ENCODE results near the gene TSPYL2.

The TSPYL2 gene

DNA sequence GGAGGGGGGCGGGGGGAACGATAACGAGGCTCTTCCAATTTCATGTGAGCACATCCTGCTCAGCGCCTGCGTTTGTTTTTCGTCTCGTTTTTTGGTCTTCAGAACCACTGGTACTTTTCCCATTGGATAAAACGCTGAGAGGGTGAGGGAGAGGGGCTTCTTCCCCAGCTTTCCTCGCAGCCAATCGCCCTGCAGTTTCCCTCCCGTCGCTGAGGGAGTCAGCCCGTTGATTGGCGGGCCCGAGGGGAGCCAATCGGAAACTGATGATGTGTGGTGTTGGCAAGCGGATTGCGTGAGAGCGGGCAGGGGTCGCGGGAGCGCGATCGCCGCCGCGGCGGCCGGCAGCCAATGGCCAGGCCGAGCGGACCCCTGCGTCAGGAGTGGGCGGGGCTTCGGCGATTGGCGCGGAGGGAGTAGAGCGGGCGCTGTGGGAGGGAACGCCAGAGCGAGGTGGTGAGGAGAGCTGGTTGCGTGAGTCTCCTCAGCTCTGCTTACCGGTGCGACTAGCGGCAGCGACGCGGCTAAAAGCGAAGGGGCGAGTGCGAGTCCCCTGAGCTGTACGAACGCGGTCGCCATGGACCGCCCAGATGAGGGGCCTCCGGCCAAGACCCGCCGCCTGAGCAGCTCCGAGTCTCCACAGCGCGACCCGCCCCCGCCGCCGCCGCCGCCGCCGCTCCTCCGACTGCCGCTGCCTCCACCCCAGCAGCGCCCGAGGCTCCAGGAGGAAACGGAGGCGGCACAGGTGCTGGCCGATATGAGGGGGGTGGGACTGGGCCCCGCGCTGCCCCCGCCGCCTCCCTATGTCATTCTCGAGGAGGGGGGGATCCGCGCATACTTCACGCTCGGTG, at the start of gene TSPYL2:
Gene TSPYL2, plus strand, starts transcription at position 443 of the 848 bp plus-strand sequence. Its CDS starts 132 bp downstream, at position 575.
- peak; percentile 95 for DNase-seq

DNA sequence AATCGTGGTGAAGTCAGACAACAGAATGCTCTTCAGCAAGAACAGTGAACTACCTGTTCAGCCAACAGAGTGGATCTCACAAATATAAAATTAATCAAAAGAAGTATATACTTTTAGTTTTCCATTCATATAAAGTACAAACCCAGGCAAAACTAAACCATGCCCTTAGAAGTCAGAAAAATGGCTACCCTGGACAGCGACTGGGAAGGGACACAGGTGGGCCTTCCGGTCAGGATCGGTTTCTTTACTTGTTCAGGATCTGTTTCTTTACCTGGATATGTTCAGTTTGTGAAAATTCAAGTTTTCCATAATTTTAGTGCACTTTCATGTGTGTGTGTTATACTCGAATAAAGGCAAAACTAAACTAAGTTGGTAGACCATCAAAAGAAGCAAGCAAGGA, 46.0 kb upstream of the TSPYL2 start:
- no peak for DNase-seq

DNA sequence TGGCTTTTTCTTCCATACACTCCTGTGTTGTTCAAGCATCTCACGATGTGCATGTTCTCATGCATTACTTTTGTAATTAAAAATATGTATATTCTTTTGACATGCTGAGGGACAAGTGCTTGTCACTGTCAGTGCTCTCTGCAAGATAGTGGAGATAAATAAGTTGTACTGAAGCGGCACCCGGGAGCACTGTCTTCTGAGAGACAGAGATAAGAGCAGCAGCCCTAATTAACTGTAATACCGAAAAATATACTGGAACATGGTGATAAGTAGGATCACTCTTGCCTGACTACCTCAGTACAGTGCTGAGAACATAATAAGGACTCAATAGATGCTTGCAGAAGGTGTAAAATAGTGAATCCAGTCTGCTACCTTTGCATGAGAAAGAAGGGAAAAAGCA, 42.9 kb upstream of the TSPYL2 start:
- DNase-seq, result no peak

DNA sequence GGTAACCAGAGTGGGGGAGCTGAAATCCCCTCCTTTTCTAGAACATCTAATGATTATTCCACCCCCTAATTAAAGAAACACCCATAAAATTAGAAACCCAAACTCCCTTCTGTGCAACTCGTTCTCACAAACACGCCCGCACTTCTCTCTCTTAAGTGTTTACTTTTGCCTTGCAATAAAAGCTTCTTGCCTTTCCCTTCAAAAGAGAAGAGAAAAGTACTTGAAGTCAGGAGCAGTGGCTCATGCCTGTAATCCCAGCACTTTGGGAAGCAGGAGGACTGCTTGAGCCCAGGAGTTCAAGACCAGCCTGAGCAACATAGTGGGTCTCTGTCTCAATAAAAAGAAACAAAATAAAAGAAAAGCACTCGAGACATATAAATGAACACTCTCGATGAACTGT, 37.2 kb upstream of the TSPYL2 start:
- DNase-seq, result no peak

DNA sequence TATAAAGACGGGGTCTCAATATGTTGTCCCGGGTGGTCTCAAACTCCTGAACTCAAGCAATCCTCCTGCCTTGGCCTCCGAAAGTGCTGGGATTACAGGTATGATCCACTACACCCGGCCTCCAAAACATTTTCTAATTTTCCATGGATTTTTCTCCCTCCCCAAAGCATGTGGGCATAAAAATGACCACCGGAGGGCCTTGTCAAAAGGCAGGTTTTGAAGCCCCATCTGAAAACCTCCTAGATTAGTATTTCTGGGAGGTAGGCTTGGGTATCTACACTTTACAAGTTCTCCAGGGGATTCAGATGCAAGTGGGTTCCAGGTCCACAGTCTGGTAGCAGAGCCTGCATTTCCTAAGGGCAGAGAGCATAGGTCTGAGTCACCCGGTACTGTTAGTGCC, 34.9 kb upstream of the TSPYL2 start:
- DNase-seq, result no peak

DNA sequence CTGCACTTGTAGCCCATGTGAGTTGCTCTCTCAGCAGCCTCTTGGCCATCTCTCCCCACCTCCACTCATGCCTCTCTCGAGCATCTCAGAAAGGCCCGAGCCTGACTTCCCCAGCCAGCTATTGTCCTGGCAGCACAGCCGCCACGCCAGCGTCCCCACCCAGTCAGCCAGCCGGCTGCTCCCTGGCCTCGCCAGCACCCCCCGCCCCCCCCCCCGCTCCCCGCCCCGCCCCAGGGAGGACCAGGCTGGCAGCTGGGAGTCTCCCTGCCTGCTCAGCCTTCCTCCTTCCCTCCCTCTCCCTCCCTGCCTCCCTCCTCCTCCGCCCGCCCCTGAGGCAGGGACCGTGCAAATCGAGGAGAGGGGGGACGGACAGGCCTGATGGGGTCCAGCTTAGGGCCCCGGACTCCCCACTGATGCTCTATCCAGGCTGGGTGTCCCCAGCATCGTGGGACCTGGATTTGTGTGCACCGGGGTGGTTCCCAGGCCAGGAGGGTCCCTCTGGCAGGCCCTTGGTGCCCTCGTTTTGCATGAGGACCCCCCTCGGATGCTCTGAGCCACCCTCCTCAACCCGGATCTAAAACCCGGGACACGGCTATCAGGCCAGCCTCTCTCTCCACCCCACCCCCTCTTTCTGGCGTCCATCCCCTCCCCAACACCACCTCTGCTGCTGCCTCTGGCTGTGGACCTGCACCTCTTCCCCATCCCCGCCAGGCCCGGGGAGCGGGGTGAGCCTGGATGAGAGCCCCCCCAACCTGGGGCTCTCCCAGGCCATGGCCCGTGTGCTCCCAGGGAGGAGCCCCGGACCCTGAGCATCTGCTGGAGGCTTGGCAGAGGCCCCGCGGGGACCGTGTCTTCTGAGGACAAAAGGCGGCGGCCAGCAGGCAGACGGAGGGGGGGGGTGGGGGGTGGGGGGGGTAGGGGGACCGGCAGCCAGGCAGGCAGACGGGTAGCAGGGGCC, 33.7 kb upstream of the TSPYL2 start, which contains the start of gene GPR173:
Gene GPR173, plus strand, starts transcription at position 621 of the 958 bp plus-strand sequence. CDS start 27,833 bp downstream, outside the sequence.
- DNase-seq, result peak; percentile 52

DNA sequence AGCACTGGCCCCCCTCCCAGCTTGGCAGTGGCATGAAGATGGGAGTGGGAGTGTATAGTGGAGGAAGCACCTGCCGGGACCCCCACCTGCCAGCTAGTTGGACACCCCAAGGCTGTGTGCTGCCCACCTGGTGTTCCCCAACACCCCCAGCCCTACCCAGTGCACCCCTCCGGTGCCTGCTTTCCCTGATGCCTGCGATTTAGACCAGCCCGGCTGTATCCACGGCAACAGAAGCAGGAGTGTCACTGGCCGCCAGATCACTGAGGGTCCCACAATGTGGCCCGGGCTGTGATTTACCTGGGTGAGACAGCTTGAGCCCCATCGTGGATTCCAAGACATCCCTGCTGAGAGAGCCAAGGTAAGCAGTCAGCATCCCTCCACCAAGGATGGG, 33.0 kb upstream of the TSPYL2 start:
- no peak for DNase-seq

DNA sequence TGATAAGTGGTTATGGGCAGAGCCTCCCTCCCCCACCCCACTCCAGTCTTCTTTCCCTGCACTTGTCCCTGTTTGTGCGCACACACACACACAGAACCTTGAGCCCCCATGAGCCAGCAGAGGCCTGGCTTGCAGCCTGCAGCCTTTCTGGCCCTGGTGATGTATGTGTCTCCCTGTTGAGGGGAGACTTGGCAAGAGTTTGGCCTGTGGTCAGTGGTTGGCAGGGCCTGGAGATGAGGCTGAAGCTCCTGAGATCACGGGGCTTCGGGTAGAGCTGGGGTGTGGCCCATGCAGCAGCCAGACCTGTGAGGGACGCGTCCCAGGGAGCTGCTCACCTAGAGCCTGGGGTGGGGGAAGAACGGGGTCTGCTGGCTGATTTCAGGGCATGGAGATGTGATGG, 31.3 kb upstream of the TSPYL2 start:
- no peak for DNase-seq

DNA sequence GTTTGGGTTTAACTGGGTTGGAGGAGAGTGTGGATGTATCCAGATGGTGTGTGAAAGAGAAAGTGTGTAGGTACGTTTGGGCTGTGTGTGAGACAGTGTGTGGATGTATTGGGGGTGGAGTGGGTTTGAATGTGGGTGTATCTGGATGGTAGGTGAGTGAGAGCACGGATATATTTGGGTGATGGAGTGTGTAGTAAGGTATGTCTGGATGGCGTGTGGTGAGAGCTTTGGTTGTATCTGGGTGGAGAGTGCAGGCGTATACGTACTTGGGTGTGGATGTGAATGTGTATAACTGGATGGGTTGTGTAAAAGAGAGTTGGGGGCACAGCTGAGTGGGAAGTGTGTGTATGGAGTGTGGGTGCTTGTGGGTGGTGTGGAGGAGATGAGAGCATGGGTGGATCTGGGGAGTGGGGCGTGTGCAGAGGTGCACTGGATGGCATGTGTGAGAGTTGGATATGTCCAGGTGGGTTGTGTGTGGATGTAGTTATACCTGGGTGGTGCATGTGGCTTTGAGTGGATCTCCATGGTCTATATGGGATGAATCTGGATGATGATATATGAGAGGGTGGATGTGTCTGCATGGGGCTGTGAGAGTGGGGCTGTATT, 26.8 kb upstream of the TSPYL2 start:
- DNase-seq, result no peak

DNA sequence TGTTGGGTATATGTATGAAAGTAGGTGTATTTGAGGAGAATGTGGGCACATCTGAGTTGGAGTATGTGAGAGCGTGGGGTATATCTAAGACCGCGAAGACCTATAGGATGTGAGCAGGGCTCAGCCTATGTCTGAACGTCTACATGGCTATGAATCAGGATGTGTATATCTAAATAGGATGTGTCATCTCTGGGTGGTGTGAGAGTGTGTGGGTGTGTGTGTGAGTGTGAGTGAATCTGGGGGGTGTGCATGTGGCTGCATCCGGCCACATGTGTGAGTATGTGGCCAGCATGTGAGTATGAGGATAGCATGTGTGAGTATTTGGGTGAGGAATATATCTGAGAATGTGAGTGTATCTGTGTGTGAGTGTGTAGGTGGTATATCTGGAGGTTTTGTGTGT, 25.9 kb upstream of the TSPYL2 start:
- no peak for DNase-seq

DNA sequence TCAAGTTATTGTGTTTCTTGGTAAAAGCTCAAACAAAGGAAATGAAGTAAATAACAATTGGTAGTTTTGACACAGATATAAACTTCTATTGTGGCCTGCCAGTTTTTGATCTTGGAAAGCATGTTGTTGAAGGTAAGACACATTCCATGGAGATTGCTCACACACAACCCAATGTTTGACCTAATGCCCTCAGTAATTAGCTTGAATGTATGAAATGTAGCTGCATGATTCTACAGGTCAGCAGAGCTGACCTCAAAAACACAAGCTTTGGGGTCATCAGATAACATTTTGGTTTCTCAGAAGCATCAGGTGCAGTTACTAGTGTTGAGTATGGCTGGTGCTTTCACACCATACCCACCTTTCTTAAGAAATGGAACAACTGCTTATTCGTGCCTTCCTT, 17.1 kb upstream of the TSPYL2 start:
- no peak for DNase-seq

DNA sequence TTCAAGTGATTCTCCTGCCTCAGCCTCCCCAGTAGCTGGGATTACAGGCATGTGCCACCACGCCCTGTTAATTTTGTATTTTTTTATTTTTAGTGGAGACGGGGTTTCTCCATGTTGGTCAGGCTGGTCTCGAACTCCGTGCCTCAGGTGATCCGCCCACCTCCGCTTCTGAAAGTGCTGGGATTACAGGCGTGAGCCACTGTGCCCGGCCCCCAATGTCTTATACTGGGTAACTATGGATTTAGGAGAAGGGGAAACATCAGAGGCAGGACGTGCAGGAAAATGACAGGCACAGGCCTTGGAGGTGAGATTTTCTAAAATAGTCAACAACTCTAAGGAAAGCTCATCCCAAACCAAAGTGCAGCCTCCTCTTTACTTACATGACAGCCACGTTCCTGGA, 11.1 kb upstream of the TSPYL2 start:
- no peak for DNase-seq

DNA sequence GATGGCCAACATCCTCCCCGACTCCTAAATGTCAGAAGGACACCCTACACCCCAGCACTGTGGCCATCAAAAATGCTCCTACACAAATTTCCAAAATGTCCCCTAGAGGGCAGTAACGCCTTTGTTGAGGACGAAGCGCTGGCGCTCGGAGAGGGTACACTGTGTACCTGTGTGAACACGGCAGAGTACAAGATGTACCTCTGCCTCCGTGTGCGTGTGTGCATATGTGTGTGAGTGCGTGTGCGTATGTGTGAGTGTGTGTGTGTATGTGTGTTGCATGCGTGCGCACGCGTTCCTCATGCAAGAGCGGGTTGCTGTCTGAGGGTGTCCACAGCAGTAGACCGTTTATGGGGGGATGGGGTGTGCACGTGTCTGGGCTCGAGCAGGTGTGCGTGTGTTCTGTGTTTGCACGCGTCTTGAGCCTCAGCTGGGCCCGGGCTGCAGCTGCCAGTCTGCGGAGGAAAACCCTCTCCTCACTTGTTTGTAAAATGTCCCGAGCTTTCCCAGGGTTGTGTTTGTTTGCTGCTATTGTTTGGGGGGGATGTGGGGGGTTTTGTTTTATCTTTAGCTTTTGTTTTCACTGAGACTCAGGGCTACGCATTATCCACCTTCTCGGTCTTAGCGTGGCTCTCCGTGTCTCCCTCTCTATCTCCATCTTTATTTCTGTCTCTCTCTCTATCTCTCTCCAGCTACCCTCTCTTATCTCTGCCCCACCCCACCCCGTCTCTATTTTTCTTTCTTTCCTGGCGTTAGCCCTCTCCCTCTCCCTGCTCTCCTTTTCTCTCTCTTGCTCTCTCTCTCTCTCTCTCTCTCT, 10.4 kb upstream of the TSPYL2 start:
- DNase-seq, result peak; percentile 82

DNA sequence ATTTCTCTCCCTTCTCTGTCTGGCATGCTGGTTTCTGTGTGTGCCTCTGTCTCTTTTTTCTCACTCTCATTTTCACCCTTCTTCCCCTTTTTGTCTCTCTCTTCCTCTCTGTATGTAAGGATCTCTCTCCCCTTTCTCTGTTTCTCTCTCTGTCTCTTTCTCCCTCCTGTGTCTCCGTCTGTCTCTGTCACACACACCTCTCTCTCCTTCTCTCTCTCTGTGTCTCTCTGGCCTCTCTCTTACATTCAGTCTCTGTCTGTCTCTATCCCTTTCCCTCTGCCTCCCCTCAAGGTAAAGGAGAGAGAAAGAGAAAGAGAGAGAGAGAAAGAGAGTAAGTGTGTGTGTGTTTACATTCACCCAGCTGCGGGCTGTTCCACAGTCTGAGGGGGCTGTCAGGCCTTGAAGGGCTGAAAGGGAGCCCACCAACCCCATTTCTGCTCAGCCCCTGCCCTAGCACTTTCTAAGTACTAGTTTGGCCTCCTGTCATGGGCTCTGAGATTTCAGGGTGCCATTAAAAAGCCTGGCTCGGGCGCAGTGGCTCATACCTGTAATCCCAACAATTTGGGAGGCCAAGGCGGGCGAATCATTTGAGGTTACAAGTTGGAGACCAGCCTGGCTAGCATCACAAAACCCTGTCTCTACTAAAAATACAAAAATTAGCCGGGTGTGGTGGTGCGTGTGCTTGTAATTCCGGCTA, 9.6 kb upstream of the TSPYL2 start:
- DNase-seq, result no peak

DNA sequence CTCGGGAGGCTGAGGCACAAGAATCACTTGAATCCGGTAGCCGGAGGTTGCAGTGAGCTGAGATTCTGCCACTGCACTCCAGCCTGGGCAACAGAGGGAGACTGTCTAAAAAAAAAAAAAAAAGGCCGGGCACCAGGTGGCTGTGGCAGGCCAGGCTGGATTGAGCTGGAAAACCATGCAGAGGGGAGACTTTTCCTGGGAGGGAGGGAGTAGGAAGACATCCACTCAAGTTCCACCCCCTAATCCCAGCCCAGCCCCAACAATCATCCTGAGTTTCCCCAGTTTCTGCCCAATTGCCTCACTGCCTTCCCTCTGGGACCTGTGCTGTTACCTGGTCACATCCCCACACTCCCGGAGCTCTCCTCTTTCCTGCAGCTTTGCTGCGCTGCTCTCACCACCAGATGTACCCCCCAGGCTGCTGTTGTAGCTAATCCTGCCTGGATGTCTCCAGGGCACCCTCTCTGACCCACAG, 9.0 kb upstream of the TSPYL2 start:
- DNase-seq, result no peak

DNA sequence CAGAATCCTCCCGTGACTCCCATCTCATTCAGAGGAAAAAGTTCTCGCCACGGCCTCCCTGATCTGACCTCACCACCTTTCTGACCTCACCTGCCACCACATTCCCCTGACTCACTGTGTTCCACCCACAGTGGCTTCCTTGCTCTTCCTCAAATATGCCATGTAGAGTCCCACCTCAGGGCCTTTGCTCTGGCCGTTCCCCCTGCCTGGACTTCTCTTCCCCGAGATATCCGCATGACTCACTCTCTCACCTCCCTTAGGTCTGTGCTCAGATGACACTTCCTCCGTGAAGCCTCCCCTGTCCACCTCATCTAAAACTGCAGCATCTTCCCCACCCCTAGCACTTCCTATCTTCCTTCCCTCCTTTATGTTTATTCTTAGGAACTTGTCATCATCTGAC, 7.2 kb upstream of the TSPYL2 start:
- no peak for DNase-seq

DNA sequence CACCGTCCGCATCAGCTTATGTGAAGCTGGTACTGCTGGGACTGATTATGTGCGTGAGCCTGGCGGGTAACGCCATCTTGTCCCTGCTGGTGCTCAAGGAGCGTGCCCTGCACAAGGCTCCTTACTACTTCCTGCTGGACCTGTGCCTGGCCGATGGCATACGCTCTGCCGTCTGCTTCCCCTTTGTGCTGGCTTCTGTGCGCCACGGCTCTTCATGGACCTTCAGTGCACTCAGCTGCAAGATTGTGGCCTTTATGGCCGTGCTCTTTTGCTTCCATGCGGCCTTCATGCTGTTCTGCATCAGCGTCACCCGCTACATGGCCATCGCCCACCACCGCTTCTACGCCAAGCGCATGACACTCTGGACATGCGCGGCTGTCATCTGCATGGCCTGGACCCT, 5.5 kb upstream of the TSPYL2 start:
- no peak for DNase-seq

DNA sequence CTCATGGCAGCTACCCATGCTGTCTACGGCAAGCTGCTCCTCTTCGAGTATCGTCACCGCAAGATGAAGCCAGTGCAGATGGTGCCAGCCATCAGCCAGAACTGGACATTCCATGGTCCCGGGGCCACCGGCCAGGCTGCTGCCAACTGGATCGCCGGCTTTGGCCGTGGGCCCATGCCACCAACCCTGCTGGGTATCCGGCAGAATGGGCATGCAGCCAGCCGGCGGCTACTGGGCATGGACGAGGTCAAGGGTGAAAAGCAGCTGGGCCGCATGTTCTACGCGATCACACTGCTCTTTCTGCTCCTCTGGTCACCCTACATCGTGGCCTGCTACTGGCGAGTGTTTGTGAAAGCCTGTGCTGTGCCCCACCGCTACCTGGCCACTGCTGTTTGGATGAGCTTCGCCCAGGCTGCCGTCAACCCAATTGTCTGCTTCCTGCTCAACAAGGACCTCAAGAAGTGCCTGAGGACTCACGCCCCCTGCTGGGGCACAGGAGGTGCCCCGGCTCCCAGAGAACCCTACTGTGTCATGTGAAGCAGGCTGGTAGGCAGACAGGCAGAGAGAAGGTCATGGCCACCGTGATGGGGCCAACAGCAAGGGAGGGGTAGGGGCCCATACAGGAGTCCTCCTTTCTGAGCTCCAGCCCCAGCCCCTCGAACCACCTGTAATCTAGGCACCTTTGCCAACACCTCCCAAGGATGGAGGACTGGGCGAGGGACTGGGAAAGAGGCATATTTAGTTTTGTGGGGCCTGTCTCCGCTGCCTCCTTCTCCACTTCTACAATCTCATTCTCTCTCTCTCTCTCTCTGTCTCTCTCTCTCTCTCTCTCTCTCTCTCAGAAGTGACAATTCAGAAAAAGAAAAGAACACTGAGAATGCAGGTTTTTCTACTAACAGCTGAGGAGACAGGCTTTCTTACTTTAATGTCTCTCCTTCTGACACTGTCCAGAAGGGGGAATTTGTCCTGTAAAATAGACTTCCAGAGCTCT, 4.7 kb upstream of the TSPYL2 start:
- no peak for DNase-seq

DNA sequence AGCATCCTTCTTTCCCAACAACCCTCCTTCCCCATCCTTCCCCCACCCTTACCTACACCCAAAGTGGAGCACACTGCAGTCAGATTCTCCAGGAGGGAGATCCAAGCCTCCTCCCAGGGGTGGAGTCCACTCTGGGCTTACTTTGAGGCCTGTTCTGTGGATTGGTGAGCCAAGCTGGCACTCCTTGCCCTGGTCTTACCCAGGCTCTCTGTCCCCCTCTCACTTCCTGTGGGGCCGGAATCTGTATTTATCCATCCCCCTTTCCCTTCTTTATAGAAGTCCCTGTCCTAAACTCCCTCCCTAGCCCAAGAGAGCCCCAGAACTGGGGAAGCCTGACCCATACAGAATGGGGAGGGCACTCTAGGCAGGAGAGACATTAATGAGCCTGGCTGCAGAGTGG, 3.2 kb upstream of the TSPYL2 start:
- no peak for DNase-seq

Measured in NCI-H2107 (cell line).